GM06990 (cell line): ENCODE measurements around the gene MED1.

Experiments
- DNase-seq: peaks from one replicate; pipeline ENCODE4 v3.0.0-alpha.2; 2011; ENCODE audit not compliant: insufficient read length; ENCODE audit errors: extremely low read depth
- H3K27me3 ChIP-seq: replicated peaks from 2 replicates; pipeline ENCODE4 v1.6.0; 2011; ENCODE audit warnings: low read length; ENCODE audit not compliant: control insufficient read depth, insufficient read depth
- H3K36me3 ChIP-seq: 2 replicates; pipeline ENCODE4 v1.5.1; 2011; ENCODE audit warnings: low read length; ENCODE audit not compliant: control insufficient read depth, insufficient read depth
- H3K4me3 ChIP-seq: replicated peaks from 2 replicates; pipeline ENCODE4 v1.5.1; 2011; ENCODE audit warnings: low read depth, mild to moderate bottlenecking, control low read depth, low read length
- CTCF ChIP-seq: IDR thresholded peaks from 2 replicates; pipeline ENCODE4 v1.5.1; 2011; ENCODE audit warnings: low read length, control low read depth, mild to moderate bottlenecking, inconsistent platforms; ENCODE audit not compliant: insufficient read depth, poor library complexity, severe bottlenecking

MED1 gene

GRCh38 chr17:39461926-39462569 lies 11.0 kb upstream of the MED1 start:
- Histone ChIP-seq H3K4me3 (peak overlapping the region; percentile 97), H3K27me3 (no peaks in the 10 kb centered on the region), H3K36me3 (no peaks in the 10 kb centered on the region; the same call in 1 of the 2 replicates)
- TF ChIP-seq CTCF: no peak
- DNase-seq: peak; percentile 31

GRCh38 chr17:39461113-39461925 lies 10.3 kb upstream of the MED1 start, which contains the start of gene CDK12:
CDK12 (plus strand) TSS chr17:39461486; CDS start chr17:39462072, 586 bp downstream.
- H3K27me3 ChIP-seq: no peaks in the 10 kb centered on the region
- H3K4me3 ChIP-seq: peak within 1 kb of the TSS; percentile 97
- H3K36me3 ChIP-seq: no peaks in the 10 kb centered on the region
- TF ChIP-seq CTCF: no peak
- peak; percentile 96 for DNase-seq

GRCh38 chr17:39455919-39456318 lies 4.9 kb upstream of the MED1 start:
- TF ChIP-seq CTCF: no peak
- DNase-seq: no peak
- Histone ChIP-seq H3K27me3 (no peaks in the 10 kb centered on the region), H3K4me3 (no peak overlapping the region), H3K36me3 (no peaks in the 10 kb centered on the region)

GRCh38 chr17:39450051-39450450 lies 1.0 kb downstream of the MED1 start:
- no peak for TF ChIP-seq CTCF
- no peaks in the 10 kb centered on the region for H3K27me3 ChIP-seq
- no peak for DNase-seq
- H3K36me3 ChIP-seq: peaks cover 2% of the 10 kb centered on the region; the same call in 1 of the 2 replicates
- H3K4me3 ChIP-seq: peak overlapping the region; percentile 81

- DNase-seq: no peak
- H3K27me3 ChIP-seq: no peaks in the 10 kb centered on the region
- no peak overlapping the region for H3K4me3 ChIP-seq
- no peak for TF ChIP-seq CTCF
- peaks cover 2% of the 10 kb centered on the region; the same call in 1 of the 2 replicates for H3K36me3 ChIP-seq
Observed at GRCh38 chr17:39447561-39447960, 3.5 kb downstream of the MED1 start.
